Neuronal stem cell (in vitro differentiated cells): ENCODE measurements around the gene GPER1.

ENCODE experiments used
- DNase-seq: peaks from one replicate; pipeline ENCODE4 v3.0.0-alpha.2; 2013; ENCODE audit warnings: low spot score
- H2AFZ ChIP-seq: one replicate; pipeline ENCODE4 v1.6.1; 2013; ENCODE audit warnings: mild to moderate bottlenecking, low read length, inconsistent platforms
- H2AK5ac ChIP-seq: 2 replicates; pipeline ENCODE4 v1.6.1; 2013; ENCODE audit warnings: low read depth, mild to moderate bottlenecking, inconsistent platforms, low read length, moderate library complexity, mixed read lengths
- H2BK120ac ChIP-seq: 2 replicates; pipeline ENCODE4 v1.6.1; 2013; ENCODE audit warnings: low read depth, mild to moderate bottlenecking, inconsistent platforms, low read length, moderate library complexity, mixed read lengths
- H2BK12ac ChIP-seq: one replicate; pipeline ENCODE4 v1.6.1; 2013; ENCODE audit warnings: low read length, inconsistent platforms
- H2BK15ac ChIP-seq: 2 replicates; pipeline ENCODE4 v1.6.1; 2013; ENCODE audit warnings: mild to moderate bottlenecking, low read length, inconsistent platforms, mixed read lengths
- H2BK5ac ChIP-seq: one replicate; pipeline ENCODE4 v1.6.1; 2013; ENCODE audit warnings: inconsistent platforms, mild to moderate bottlenecking, low read length, moderate library complexity
- H3K14ac ChIP-seq: one replicate; pipeline ENCODE4 v1.6.1; 2013; ENCODE audit warnings: low read length, inconsistent platforms
- H3K18ac ChIP-seq: 2 replicates; pipeline ENCODE4 v1.6.1; 2013; ENCODE audit warnings: low read length, inconsistent platforms
- H3K23ac ChIP-seq: 2 replicates; pipeline ENCODE4 v1.6.1; 2013; ENCODE audit warnings: low read depth, mild to moderate bottlenecking, mixed read lengths, low read length, inconsistent platforms; ENCODE audit not compliant: poor library complexity
- H3K27ac ChIP-seq: replicated peaks from 3 replicates; pipeline ENCODE4 v1.5.1; 2013; ENCODE audit warnings: low read length, inconsistent platforms
- H3K27me3 ChIP-seq, 3 experiments: 2 replicates each; pipeline ENCODE4 v1.6.1; 2013; ENCODE audit warnings: low read length in 3 of 3, mild to moderate bottlenecking in 2 of 3, inconsistent platforms in 1 of 3, low read depth in 1 of 3, mixed read lengths in 1 of 3, moderate library complexity in 1 of 3; ENCODE audit not compliant: control insufficient read depth in 3 of 3, insufficient read depth in 3 of 3
- H3K36me3 ChIP-seq, 2 donors: replicated peaks in 1 of 2; 2 replicates each; pipeline ENCODE4 v1.6.1; 2013; ENCODE audit warnings: low read length in 2 of 2; ENCODE audit not compliant: control insufficient read depth in 2 of 2, insufficient read depth in 2 of 2
- H3K4ac ChIP-seq: 2 replicates; pipeline ENCODE4 v1.6.1; 2013; ENCODE audit warnings: inconsistent platforms, mild to moderate bottlenecking, low read length, moderate library complexity
- H3K4me1 ChIP-seq, 2 donors: 1 replicate in 1 of 2; 2 replicates in 1 of 2; pipeline ENCODE4 v1.6.1; 2013; ENCODE audit warnings: low read length in 2 of 2, low read depth in 1 of 2; ENCODE audit not compliant: control insufficient read depth in 2 of 2, insufficient read depth in 1 of 2
- H3K4me2 ChIP-seq: one replicate; pipeline ENCODE4 v1.6.1; 2013; ENCODE audit warnings: mild to moderate bottlenecking, low read length, inconsistent platforms; ENCODE audit not compliant: insufficient read depth, poor library complexity, severe bottlenecking
- H3K4me3 ChIP-seq, 2 donors: 2 replicates each; pipeline ENCODE4 v1.5.1; 2013; ENCODE audit warnings: low read length in 2 of 2, mild to moderate bottlenecking in 2 of 2, inconsistent platforms in 1 of 2, moderate library complexity in 1 of 2
- H3K79me1 ChIP-seq: one replicate; pipeline ENCODE4 v1.6.1; 2013; ENCODE audit warnings: low read depth, mild to moderate bottlenecking, inconsistent platforms, low read length, moderate library complexity
- H3K9ac ChIP-seq: one replicate; pipeline ENCODE4 v1.6.1; 2013; ENCODE audit warnings: mild to moderate bottlenecking, low read depth, low read length, inconsistent platforms; ENCODE audit not compliant: poor library complexity
- H3K9me3 ChIP-seq, 2 donors: replicated peaks in 1 of 2; 2 replicates each; pipeline versions ENCODE3 to v1.6.1; 2013; ENCODE audit warnings: low read length in 2 of 2, mild to moderate bottlenecking in 2 of 2, inconsistent platforms in 1 of 2, low read depth in 1 of 2, mixed read lengths in 1 of 2, moderate library complexity in 1 of 2; ENCODE audit not compliant: control insufficient read depth in 2 of 2, insufficient read depth in 1 of 2
- H4K8ac ChIP-seq: one replicate; pipeline ENCODE4 v1.6.1; 2013; ENCODE audit warnings: low read depth, mild to moderate bottlenecking, inconsistent platforms, low read length, moderate library complexity
- H4K91ac ChIP-seq: one replicate; pipeline ENCODE4 v1.6.1; 2013; ENCODE audit warnings: low read length, low read depth, mild to moderate bottlenecking, inconsistent platforms; ENCODE audit not compliant: poor library complexity
- WGBS, 2 donors: extraction: QIAGEN DNeasy Blood & Tissue Kit; methylation state at CpG; one replicate each; pipeline ENCODE4 v1.1.7; 2013; ENCODE audit warnings: missing lambda C conversion rate in 2 of 2, mixed read lengths in 1 of 2; ENCODE audit not compliant: insufficient read length in 2 of 2, insufficient replicate concordance in 1 of 2; ENCODE audit errors: extremely low coverage in 2 of 2; 5-methylcytosine and 5-hydroxymethylcytosine counted together

The GPER1 gene

DNA sequence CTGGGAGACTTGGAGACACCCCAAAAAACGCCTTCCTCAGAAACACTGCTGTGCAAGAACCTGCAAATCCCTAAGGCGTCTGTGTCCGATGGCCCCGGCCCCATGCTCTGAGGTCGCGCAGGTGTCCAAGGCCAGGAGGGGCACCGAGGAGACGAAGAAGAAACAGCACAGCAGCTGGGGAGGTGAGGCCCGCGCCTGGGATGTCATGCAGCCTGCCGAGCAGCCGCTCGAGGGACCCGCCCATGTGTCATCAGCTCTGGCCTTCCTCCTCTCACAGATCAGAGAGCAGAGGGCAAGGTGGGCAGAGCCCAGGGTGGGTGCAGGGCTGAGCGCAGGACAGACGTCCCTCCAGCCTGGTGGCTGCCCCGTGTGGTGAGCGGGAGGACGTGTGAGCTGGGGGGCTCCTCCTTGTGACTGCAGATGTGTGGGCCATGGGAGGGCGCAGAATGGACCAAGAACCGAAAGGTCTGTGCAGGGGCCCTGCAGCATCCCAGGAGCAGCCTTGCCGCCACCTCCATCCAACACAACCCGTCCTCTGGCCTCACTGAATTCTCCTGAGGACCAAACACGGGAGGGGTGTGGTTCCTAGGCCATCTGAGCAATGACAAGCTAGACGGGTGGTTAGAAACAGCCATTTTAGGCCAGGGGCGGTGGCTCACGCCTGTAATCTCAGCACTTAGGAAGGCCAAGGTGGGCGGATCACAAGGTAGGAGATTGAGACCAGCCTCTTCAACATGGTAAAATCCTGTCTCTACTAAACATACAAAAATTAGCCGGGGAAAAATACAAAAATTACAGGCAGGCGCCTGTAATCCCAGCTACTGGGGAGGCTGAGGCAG, 13.1 kb upstream of the GPER1 start:
- WGBS, 2 donors, result no CpG with 5 or more reads among the region's 30 CpGs
- H2BK120ac ChIP-seq, result no peak overlapping the region

DNA sequence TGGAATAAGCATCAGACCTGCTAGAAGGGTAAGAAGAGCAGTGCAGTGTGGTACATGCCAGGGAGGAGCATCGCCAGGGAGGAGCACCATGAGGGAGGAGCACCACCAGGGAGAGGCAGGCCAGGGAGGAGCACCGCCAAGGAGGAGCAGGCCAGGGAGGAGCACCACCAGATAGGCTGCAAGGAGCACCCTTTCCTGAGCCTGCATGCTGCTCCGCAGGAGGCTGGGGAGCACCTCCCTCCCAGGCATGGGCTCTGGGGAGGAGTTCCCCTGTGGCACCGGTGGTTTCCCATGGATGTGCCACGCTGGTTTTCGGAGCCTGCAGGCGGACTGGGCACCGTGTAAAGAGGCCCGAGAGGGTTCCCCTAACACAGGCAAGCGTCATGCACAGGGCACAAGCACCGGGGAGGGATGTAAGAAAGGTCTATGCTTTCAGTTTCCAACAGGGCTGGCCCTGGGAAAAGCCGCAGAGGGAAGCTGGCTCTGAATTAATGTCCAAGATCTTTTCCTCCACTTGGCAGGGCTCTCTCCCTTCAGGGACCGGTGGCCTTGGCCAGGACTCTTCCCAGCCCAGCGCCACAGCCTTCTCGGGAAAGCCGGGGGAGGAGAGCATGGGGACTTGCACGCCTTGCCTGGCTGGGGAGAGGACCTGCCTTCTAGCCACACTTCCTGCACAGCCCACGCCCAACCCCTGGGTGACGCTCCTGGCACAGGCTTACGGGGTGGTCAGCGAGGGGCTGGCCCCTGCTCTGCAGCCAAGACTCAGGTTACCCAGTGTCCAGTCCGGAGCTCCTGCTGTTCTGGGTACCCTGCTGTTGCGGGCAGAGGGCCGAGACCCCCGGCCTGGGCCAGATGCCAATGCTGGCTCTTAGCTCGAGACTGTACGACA, 11.5 kb upstream of the GPER1 start:
- Histone ChIP-seq H2BK5ac (peak overlapping the region; percentile 10), H3K79me1 (peaks cover 7% of the 10 kb centered on the region), H3K18ac (no peak overlapping the region), H3K27ac (no peak overlapping the region), H4K91ac (no peak overlapping the region), H3K23ac (no peak overlapping the region), H2AFZ (no peak overlapping the region), H3K9me3 (no peaks in the 10 kb centered on the region), H3K4me1 (peaks cover 21 to 26% of the 10 kb centered on the region in 2 donors), H3K27me3 (no peaks in the 10 kb centered on the region), H3K4ac (no peak overlapping the region), H3K4me3 (no peak overlapping the region), H2BK120ac (no peak overlapping the region), H2AK5ac (peak overlapping the region; percentile 82), H3K9ac (no peak overlapping the region), H3K14ac (no peak overlapping the region), H3K4me2 (no peak overlapping the region), H3K36me3 (no peaks in the 10 kb centered on the region), H2BK12ac (no peak overlapping the region), H2BK15ac (no peak overlapping the region), H4K8ac (no peak overlapping the region)
- WGBS, 2 donors, result no CpG with 5 or more reads among the region's 27 CpGs
- no peak for DNase-seq

More for the DNA sequence above, 13.1 kb upstream of the GPER1 start:
- H3K9me3 ChIP-seq, result peaks cover 3 to 6% of the 10 kb centered on the region in 2 donors
- peak overlapping the region; percentile 84 for H3K14ac ChIP-seq
- H3K27ac ChIP-seq, result peak overlapping the region; percentile 39
- H2BK12ac ChIP-seq, result peak overlapping the region; percentile 41
- H2BK5ac ChIP-seq, result peak overlapping the region; percentile 53
- peaks cover 0 to 6% of the 10 kb centered on the region in 2 donors for H3K36me3 ChIP-seq
- peaks cover 0 to 3% (median 0%) of the 10 kb centered on the region in 3 experiments for H3K27me3 ChIP-seq
- H3K79me1 ChIP-seq, result peaks cover 14% of the 10 kb centered on the region
- no peak overlapping the region for H4K8ac ChIP-seq
- no peak overlapping the region for H2AFZ ChIP-seq
- no peak overlapping the region for H3K9ac ChIP-seq
- H4K91ac ChIP-seq, result no peak overlapping the region
- peaks cover 9 to 21% of the 10 kb centered on the region in 2 donors for H3K4me1 ChIP-seq
- no peak for DNase-seq
- H2AK5ac ChIP-seq, result peak overlapping the region; percentile 92
- H2BK15ac ChIP-seq, result no peak overlapping the region
- peak overlapping the region; percentile 37 for H3K4ac ChIP-seq
- no peak overlapping the region for H3K4me2 ChIP-seq
- H3K18ac ChIP-seq, result peak overlapping the region; percentile 81
- H3K4me3 ChIP-seq, result peak overlapping the region in 1 of 2 donors; percentile 12
- peak overlapping the region; percentile 91 for H3K23ac ChIP-seq

DNA sequence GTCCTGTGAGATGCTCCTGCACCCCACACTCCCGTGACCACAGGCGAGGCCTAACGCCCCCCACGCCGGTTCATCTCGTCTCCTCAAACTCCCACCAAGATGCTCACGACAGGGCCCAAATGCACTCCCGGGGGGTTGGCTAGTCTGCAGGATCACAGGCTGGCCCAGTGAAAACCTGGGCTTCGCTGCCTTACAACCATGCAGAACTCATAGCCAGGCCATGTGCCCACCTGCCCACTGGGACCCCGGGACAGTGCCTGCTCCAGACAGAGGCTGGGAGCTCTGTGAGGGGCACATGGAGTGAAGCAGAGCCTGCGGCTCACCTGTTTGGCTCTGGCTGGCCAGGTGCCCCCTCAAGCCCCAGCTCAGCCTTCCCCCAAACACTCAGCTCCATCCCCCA, 9.4 kb upstream of the GPER1 start:
- no peak for DNase-seq
- Histone ChIP-seq H2AFZ (no peak overlapping the region), H3K9me3 (no peaks in the 10 kb centered on the region), H3K23ac (no peak overlapping the region), H3K4ac (no peak overlapping the region), H3K4me2 (no peak overlapping the region), H3K9ac (peak overlapping the region; percentile 9), H3K4me1 (peaks cover 24 to 26% of the 10 kb centered on the region in 2 donors), H4K8ac (no peak overlapping the region), H3K14ac (no peak overlapping the region), H2BK15ac (no peak overlapping the region), H2AK5ac (no peak overlapping the region), H4K91ac (no peak overlapping the region), H3K79me1 (peaks cover 6% of the 10 kb centered on the region), H2BK12ac (no peak overlapping the region), H2BK5ac (no peak overlapping the region), H3K27me3 (no peaks in the 10 kb centered on the region), H2BK120ac (no peak overlapping the region), H3K4me3 (no peak overlapping the region), H3K36me3 (no peaks in the 10 kb centered on the region), H3K27ac (no peak overlapping the region), H3K18ac (peak overlapping the region; percentile 58)
- WGBS, 2 donors, result no CpG with 5 or more reads among the region's 11 CpGs

DNA sequence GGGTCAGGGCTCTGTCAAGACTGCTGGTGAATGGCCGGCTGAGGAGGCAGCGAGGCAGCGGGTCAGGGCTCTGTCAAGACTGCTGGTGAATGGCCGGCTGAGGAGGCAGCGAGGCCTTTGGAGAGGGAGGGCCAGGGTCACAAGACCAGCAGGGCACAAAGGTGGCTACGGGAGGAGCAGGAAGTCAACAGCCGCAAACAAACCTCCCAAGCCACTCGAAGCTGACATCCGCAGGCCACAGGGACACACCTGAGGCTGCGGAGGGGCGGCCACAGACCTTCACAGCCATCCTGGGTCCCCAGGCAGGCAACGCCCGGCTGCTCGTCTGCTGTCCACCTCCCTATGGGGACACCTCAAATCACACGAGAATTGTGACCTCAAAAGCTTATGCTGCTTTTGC, 8.9 kb upstream of the GPER1 start:
- no peak for DNase-seq
- no peaks in the 10 kb centered on the region for H3K36me3 ChIP-seq
- no peak overlapping the region for H3K27ac ChIP-seq

More for the DNA sequence above, 8.9 kb upstream of the GPER1 start:
- no peak overlapping the region for H2AK5ac ChIP-seq
- no peak overlapping the region for H2BK5ac ChIP-seq
- peaks cover 24 to 26% of the 10 kb centered on the region in 2 donors for H3K4me1 ChIP-seq
- H2BK15ac ChIP-seq, result no peak overlapping the region
- no peak overlapping the region for H3K14ac ChIP-seq
- no peaks in the 10 kb centered on the region for H3K9me3 ChIP-seq
- H3K4ac ChIP-seq, result no peak overlapping the region
- H4K91ac ChIP-seq, result no peak overlapping the region
- no peak overlapping the region for H3K23ac ChIP-seq
- no peak overlapping the region for H2BK120ac ChIP-seq
- H3K18ac ChIP-seq, result peak overlapping the region; percentile 11
- H3K4me3 ChIP-seq, result no peak overlapping the region
- H2BK12ac ChIP-seq, result no peak overlapping the region
- peaks cover 6% of the 10 kb centered on the region for H3K79me1 ChIP-seq
- H4K8ac ChIP-seq, result no peak overlapping the region
- no peak overlapping the region for H3K4me2 ChIP-seq
- H2AFZ ChIP-seq, result no peak overlapping the region
- no CpG with 5 or more reads among the region's 15 CpGs for WGBS, 2 donors
- peak overlapping the region; percentile 9 for H3K9ac ChIP-seq
- H3K27me3 ChIP-seq, result no peaks in the 10 kb centered on the region
